ENCODE measurements around the gene KLRG1. TPM values are rescaled to one million over a fixed set of nuclear protein-coding genes. Genes with fewer than 3 reads are reported as not detected.

Gene KLRG1
- polyA plus RNA-seq, 1 experiment = 0.43 TPM

DNA sequence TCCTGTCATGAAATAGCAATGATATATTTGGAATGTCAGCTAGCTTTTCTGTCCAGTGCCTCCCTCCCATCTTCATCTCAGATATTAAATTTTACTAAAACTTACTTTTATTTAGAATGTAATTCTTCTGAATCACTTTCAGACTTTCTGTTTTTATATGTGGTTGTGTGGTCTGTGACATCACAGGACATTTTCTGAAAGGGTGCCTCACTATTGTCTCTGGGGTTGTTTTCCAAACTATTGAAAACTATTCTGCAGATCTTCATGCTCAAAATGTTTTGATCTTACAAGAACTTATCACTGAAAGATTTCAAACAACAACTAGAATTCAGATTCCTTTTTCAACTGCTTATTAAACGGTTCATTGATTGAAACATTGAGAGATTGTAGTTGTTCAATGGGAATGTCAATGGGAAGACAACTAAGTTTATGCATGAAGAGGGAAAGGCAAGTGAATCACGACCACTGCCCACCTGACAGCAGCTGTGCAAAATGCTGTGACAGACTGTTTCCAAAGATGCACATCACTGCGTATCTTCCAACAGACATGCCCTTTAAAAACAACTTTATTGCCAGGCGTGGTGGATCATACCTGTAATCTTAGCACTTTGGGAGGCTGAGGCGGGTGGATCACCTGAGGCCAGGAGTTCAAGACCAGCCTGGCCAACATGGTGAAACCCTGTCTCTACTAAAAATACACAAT is 51.3 kb downstream of the KLRG1 start:
- TF ChIP-seq, protein P1, sequence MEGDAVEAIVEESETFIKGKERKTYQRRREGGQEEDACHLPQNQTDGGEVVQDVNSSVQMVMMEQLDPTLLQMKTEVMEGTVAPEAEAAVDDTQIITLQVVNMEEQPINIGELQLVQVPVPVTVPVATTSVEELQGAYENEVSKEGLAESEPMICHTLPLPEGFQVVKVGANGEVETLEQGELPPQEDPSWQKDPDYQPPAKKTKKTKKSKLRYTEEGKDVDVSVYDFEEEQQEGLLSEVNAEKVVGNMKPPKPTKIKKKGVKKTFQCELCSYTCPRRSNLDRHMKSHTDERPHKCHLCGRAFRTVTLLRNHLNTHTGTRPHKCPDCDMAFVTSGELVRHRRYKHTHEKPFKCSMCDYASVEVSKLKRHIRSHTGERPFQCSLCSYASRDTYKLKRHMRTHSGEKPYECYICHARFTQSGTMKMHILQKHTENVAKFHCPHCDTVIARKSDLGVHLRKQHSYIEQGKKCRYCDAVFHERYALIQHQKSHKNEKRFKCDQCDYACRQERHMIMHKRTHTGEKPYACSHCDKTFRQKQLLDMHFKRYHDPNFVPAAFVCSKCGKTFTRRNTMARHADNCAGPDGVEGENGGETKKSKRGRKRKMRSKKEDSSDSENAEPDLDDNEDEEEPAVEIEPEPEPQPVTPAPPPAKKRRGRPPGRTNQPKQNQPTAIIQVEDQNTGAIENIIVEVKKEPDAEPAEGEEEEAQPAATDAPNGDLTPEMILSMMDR (IDR thresholded peaks at IDR 0.05; ENCODE audit: insufficient read depth, low read depth, low read length) = no peak
- Histone ChIP-seq H3K27me3 (ENCODE audit: control insufficient read depth, insufficient read depth, low read length) (no peaks in the 10 kb centered on the region), H3K4me3 (ENCODE audit: low read depth, low read length) (no peak overlapping the region), H3K36me3 (ENCODE audit: control insufficient read depth, insufficient read depth, low read length) (no peaks in the 10 kb centered on the region)
- ChIA-PET POLR2A (no interaction called here), CTCF (interaction anchor here (1.6 to 2.3 kb wide), 3 partner anchors 9 to 150 kb away, joined by 4 to 11 read pairs (median 8); no protein-coding TSS in a partner anchor)
- no peak for DNase-seq (ENCODE audit: low read depth)

DNA sequence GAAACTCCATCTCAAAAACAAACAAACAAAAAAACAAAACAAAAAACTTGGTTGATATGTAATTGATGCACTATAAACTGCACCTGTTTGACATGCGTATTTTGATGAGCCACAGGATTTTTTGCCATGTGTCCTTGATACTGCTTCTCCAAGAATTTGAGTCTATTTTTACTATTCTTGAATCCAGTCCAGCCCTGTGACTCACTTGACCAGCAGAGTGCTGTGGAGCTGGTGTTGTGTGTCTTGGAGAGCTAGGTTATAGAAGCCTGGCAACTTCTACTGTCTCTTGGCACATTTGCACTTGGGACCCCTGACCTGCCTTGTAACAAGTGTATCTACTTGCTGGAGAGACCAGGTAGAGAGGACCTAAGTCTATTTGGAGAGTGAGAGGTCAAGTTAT is 52.0 kb downstream of the KLRG1 start:
- Histone ChIP-seq H3K27me3 (ENCODE audit: control insufficient read depth, insufficient read depth, low read length) (no peaks in the 10 kb centered on the region), H3K4me3 (ENCODE audit: low read depth, low read length) (no peak overlapping the region), H3K36me3 (ENCODE audit: control insufficient read depth, insufficient read depth, low read length) (no peaks in the 10 kb centered on the region)
- TF ChIP-seq, protein P1 (IDR thresholded peaks at IDR 0.05; ENCODE audit: insufficient read depth, low read depth, low read length) = no peak
- CTCF ChIA-PET = interaction anchor here (1.1 to 2.3 kb wide), 6 partner anchors 9 to 497 kb away, joined by 3 to 11 read pairs (median 4); no protein-coding TSS in a partner anchor
- POLR2A ChIA-PET = no interaction called here
- DNase-seq (ENCODE audit: low read depth) = no peak

DNA sequence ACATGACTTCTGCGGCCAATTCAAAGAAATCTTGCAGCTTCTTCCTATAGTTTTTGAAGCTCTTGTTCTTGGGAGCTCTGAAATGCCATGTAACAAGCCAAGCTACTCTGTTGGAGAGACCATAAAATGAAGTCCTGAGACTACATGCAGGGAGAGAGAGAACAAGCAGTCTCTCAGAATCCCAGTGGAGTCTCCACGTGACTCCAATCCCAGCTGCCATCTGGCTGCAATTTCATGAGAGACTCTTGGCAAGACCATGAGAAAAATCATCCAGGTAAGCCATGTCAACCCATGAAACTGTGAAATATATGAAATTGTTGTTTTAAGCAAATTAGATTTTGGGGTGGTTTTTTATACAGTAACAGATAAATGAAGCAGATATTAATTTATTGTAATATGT is 54.4 kb downstream of the KLRG1 start:
- H3K27me3 ChIP-seq (ENCODE audit: control insufficient read depth, insufficient read depth, low read length) = no peaks in the 10 kb centered on the region
- CTCF ChIA-PET = interaction anchor here (1.4 kb wide), 1 partner anchor 153 kb away, joined by 4 read pairs; no protein-coding TSS in a partner anchor
- no peaks in the 10 kb centered on the region for H3K36me3 ChIP-seq (ENCODE audit: control insufficient read depth, insufficient read depth, low read length)
- TF ChIP-seq, protein P1 (IDR thresholded peaks at IDR 0.05; ENCODE audit: insufficient read depth, low read depth, low read length) = no peak
- POLR2A ChIA-PET = no interaction called here
- no peak for DNase-seq (ENCODE audit: low read depth)
- no peak overlapping the region for H3K4me3 ChIP-seq (ENCODE audit: low read depth, low read length)

DNA sequence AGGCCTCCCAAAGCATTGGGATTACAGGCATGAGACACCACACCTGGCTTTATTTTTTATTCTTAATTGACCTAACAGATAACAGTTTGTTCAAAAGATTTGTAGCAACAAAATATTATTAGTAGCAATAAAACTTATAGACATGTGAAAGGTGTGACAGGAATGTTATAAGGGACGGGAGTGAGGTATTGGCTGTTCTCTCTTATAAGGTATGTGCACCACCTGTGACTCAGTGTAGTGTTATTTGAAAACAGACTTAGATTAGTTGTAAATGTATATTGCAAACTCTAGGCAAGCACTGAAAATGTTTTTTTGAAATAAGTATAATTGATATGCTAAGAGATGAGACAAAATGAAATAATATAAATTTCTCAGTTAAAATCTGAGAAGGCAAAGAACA is 57.8 kb downstream of the KLRG1 start:
- Histone ChIP-seq H3K4me3 (ENCODE audit: low read depth, low read length) (no peak overlapping the region), H3K36me3 (ENCODE audit: control insufficient read depth, insufficient read depth, low read length) (no peaks in the 10 kb centered on the region), H3K27me3 (ENCODE audit: control insufficient read depth, insufficient read depth, low read length) (peaks cover 3% of the 10 kb centered on the region; the same call in 1 of the 2 replicates)
- ChIA-PET POLR2A (no interaction called here), CTCF (interaction anchor here (0.9 kb wide), 1 partner anchor 19 kb away, joined by 3 read pairs; no protein-coding TSS in a partner anchor)
- no peak for DNase-seq (ENCODE audit: low read depth)
- TF ChIP-seq, protein P1 (IDR thresholded peaks at IDR 0.05; ENCODE audit: insufficient read depth, low read depth, low read length) = no peak

DNA sequence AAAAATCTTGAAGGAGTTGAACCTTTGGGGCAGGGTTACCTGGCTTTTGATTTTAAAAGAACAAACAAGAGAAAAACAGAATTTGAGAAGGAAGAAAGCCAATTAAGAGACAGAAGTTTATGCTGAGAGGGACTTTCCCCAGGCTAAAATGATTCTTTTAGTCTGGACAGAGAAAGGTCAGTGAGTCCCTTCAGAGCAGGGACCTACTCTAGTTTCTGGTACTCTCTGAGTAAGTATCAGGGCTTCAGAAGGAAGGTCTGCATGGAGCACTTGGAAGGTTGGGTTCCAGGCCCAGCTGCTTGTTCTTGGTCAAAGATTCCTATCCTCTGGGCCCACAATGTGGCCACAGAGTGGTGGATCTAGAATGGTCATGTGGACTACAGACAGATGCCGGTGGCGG is 59.6 kb downstream of the KLRG1 start:
- ChIA-PET CTCF (interaction anchor here (1.0 to 5.2 kb wide), 16 partner anchors 8 to 507 kb away, joined by 3 to 35 read pairs (median 6); no protein-coding TSS in a partner anchor), POLR2A (interaction anchor here (1.0 kb wide), 1 partner anchor 361 kb away, joined by 5 read pairs; no protein-coding TSS in a partner anchor)
- Histone ChIP-seq H3K4me3 (ENCODE audit: low read depth, low read length) (no peak overlapping the region), H3K27me3 (ENCODE audit: control insufficient read depth, insufficient read depth, low read length) (peaks cover 5% of the 10 kb centered on the region), H3K36me3 (ENCODE audit: control insufficient read depth, insufficient read depth, low read length) (no peaks in the 10 kb centered on the region)
- TF ChIP-seq, protein P1 (IDR thresholded peaks at IDR 0.05; ENCODE audit: insufficient read depth, low read depth, low read length) = no peak
- DNase-seq (ENCODE audit: low read depth) = no peak
